ENCODE results near the gene TMEFF2. TPM values are rescaled to one million over a fixed set of nuclear protein-coding genes. Genes with fewer than 3 reads are reported as not detected.

TMEFF2 gene
- total and polyA plus RNA-seq, 10 of the 15 experiments (the other 5 are each of a cell fraction or from before 2014, with no cell fraction given) = not detected

- TF ChIP-seq NRF1 (conservative IDR thresholded peaks at IDR 0.05; ENCODE audit: low read depth, low read length) (no peak), ZNF274 (IDR thresholded peaks at IDR 0.05; ENCODE audit: insufficient read depth, insufficient read length) (no peak), POLR2AphosphoS5 (IDR thresholded peaks at IDR 0.05; ENCODE audit: low read length) (no peak), TBL1XR1 (IDR thresholded peaks at IDR 0.05; ENCODE audit: low read depth, low read length) (no peak), RAD51 (IDR thresholded peaks at IDR 0.05) (no peak), MEF2B (IDR thresholded peaks at IDR 0.05; ENCODE audit: partially characterized antibody, poor library complexity, severe bottlenecking) (no peak), RFX5 (IDR thresholded peaks at IDR 0.05; ENCODE audit: low read depth, low read length) (no peak), MLLT1 (IDR thresholded peaks at IDR 0.05) (no peak), ZBED1 (IDR thresholded peaks at IDR 0.05; ENCODE audit: borderline replicate concordance) (no peak)
Measured at GRCh38 chr2:192026059-192026824, 168.5 kb downstream of the TMEFF2 start (continued).

GRCh38 chr2:192025637-192026036 lies 169.1 kb downstream of the TMEFF2 start:
- RAD21 ChIA-PET (ENCODE audit: unreplicated experiment) = interaction anchor here (1.2 kb wide), 1 partner anchor 25 kb away, joined by 4 read pairs; no protein-coding TSS in a partner anchor
- no peaks in the 10 kb centered on the region; the same call in 2 of the 3 replicates for H3K9me3 ChIP-seq (replicated peaks; ENCODE audit: control insufficient read depth, insufficient read depth, low read length)
- BruUV-seq (replicated peaks) = no TSS peak
- no peaks in the 10 kb centered on the region for H3K27me3 ChIP-seq (replicated peaks in 1 of 2; ENCODE audit: control insufficient read depth in 2 of 2, insufficient read depth in 2 of 2, low read length in 1 of 2)
- WGBS (ENCODE audit: insufficient coverage, insufficient replicate concordance, low lambda C conversion rate, missing lambda C conversion rate) = 45% methylated on average over 4 of the region's 4 CpGs
- CTCF ChIA-PET = interaction anchor here (0.6 kb wide), 1 partner anchor 164 kb away, joined by 3 read pairs; no protein-coding TSS in a partner anchor
- no peak overlapping the region for H2AFZ ChIP-seq (ENCODE audit: control insufficient read depth, low read depth, low read length)
- FAIRE-seq (no peak), DNase-seq (ENCODE audit: low read depth, low spot score) (no peak), ATAC-seq (no peak)
- no peak overlapping the region for H3K4me3 ChIP-seq
- no peaks in the 10 kb centered on the region for H3K79me2 ChIP-seq (ENCODE audit: control insufficient read depth, insufficient read depth, low read length)
- H3K4me1 ChIP-seq (ENCODE audit: control insufficient read depth, insufficient read depth, low read length) = no peaks in the 10 kb centered on the region
- in situ Hi-C loops (cut with MboI) = no loop called here
- H3K27ac ChIP-seq (ENCODE audit: control insufficient read depth, insufficient read depth) = no peak overlapping the region
- H3K9ac ChIP-seq (ENCODE audit: control insufficient read depth, insufficient read depth, low read length) = no peak overlapping the region
- H4K20me1 ChIP-seq (ENCODE audit: control insufficient read depth, insufficient read depth) = no peaks in the 10 kb centered on the region
- SMC1A ChIA-PET (ENCODE audit: uncharacterized antibody, unreplicated experiment) = interaction anchor here (1.0 to 1.6 kb wide), 4 partner anchors 14 to 155 kb away, joined by 3 to 4 read pairs (median 3); no protein-coding TSS in a partner anchor
- no peak overlapping the region for H3K4me2 ChIP-seq (ENCODE audit: control insufficient read depth, insufficient read depth)
- POLR2A ChIA-PET = no interaction called here
- intact Hi-C loops (cut with micrococcal nuclease; ENCODE audit: unreplicated experiment) = no loop called here
- no peaks in the 10 kb centered on the region for H3K36me3 ChIP-seq (ENCODE audit: control insufficient read depth in 2 of 2, insufficient read depth in 2 of 2, low read length in 1 of 2)
- TF ChIP-seq E2F4 (IDR thresholded peaks at IDR 0.05; ENCODE audit: low read depth, low read length) (no peak), SKIL (IDR thresholded peaks at IDR 0.05; ENCODE audit: low read depth, poor library complexity, severe bottlenecking) (no peak), ZNF217 (IDR thresholded peaks at IDR 0.05) (no peak), HCFC1 (IDR thresholded peaks at IDR 0.05; ENCODE audit: low read length) (no peak), CBX5 (IDR thresholded peaks at IDR 0.05; ENCODE audit: low read depth) (no peak), MYB (IDR thresholded peaks at IDR 0.05; ENCODE audit: borderline replicate concordance, low read depth, low read length) (no peak), NR2C1 (IDR thresholded peaks at IDR 0.05) (no peak), SMC3 (IDR thresholded peaks at IDR 0.05; ENCODE audit: borderline replicate concordance, low read length) (no peak)
